Measurements from ENCODE around the gene CSNK1G2.

The CSNK1G2 gene

GRCh38 chr19:1945899-1946298 is 4.9 kb downstream of the CSNK1G2 start:
- DNase-seq: peak; percentile 38

- DNase-seq: no peak
These were observed 6.8 kb downstream of the CSNK1G2 start for GRCh38 chr19:1947651-1948209.

- no peak for DNase-seq
These were observed 8.5 kb downstream of the CSNK1G2 start for GRCh38 chr19:1949304-1950101.

GRCh38 chr19:1950640-1951039 is 9.7 kb downstream of the CSNK1G2 start:
- no peak for DNase-seq

GRCh38 chr19:1952635-1953034 is 11.7 kb downstream of the CSNK1G2 start:
- DNase-seq: no peak

GRCh38 chr19:1953037-1953436 is 12.1 kb downstream of the CSNK1G2 start:
- no peak for DNase-seq

GRCh38 chr19:1953441-1954094 is 12.6 kb downstream of the CSNK1G2 start:
- no peak for DNase-seq

- DNase-seq: no peak
These were observed 13.6 kb downstream of the CSNK1G2 start for GRCh38 chr19:1954532-1954933.

- no peak for DNase-seq
These were observed 14.5 kb downstream of the CSNK1G2 start for GRCh38 chr19:1955171-1956121.

GRCh38 chr19:1956122-1956494 is 15.1 kb downstream of the CSNK1G2 start:
- no peak for DNase-seq

- no peak for DNase-seq
These were observed 16.0 kb downstream of the CSNK1G2 start for GRCh38 chr19:1956868-1957492.

- DNase-seq: no peak
These were observed 16.7 kb downstream of the CSNK1G2 start for GRCh38 chr19:1957562-1958248.

- DNase-seq: no peak
These were observed 19.1 kb downstream of the CSNK1G2 start for GRCh38 chr19:1959928-1960589.

GRCh38 chr19:1961000-1961883 is 20.3 kb downstream of the CSNK1G2 start:
- DNase-seq: no peak

- no peak for DNase-seq
These were observed 21.7 kb downstream of the CSNK1G2 start for GRCh38 chr19:1962674-1963073.

GRCh38 chr19:1967087-1967608 is 26.2 kb downstream of the CSNK1G2 start:
- DNase-seq: no peak

GRCh38 chr19:1968279-1969175 is 27.6 kb downstream of the CSNK1G2 start:
- DNase-seq: no peak

GRCh38 chr19:1969176-1970002 is 28.4 kb downstream of the CSNK1G2 start:
- DNase-seq: no peak
